ENCODE data around the gene ANKFN1.

GRCh38 chr17:56247816-56248215 lies 94.5 kb downstream of the ANKFN1 start:
- TF ChIP-seq POLR2AphosphoS5 (IDR thresholded peaks at IDR 0.05; ENCODE audit: low read depth, low read length): no peak
- TF ChIP-seq CTCF (IDR thresholded peaks at IDR 0.05): no peak
- no peak for TF ChIP-seq REST (IDR thresholded peaks at IDR 0.05; ENCODE audit: insufficient read depth in 1 of 2, low read depth in 2 of 2, low read length in 1 of 2)
